Panc1 (cell line): ENCODE measurements around the gene COL11A1. TPM values are rescaled to one million over a fixed set of nuclear protein-coding genes. Genes with fewer than 3 reads are reported as not detected.

Source experiments
- ATAC-seq: fragments of 200-7000 bp; cut with Tn5 transposase; 2 replicates; pipeline ENCODE4 v1.9.1; 2020; ENCODE audit warnings: mild to moderate bottlenecking, moderate library complexity
- BruUV-seq: library from RNA; stranded (reverse); fragments of 400-500 nt; replicated peaks from 2 replicates; lab custom pipeline; 2021; lab: Mats Ljungman, UMichigan
- CTCF ChIA-PET: fragments of 300-600 bp; sonication (Branson Sonifier 250); formaldehyde crosslinking; loops from one replicate; lab custom pipeline; 2022; ENCODE audit warnings: antibody characterized with exemption; lab: Charles Lee
- POLR2A ChIA-PET: fragments of 300-600 bp; sonication (Branson Sonifier 250); formaldehyde crosslinking; loops from one replicate; lab custom pipeline; 2022; ENCODE audit warnings: antibody characterized with exemption; lab: Charles Lee
- DNase-seq: peaks from one replicate; pipeline ENCODE4 v3.0.0-alpha.2; 2010; ENCODE audit warnings: low read depth, low spot score
- H3K27ac ChIP-seq: 2 replicates; pipeline ENCODE4 v1.5.1; 2011; ENCODE audit warnings: mild to moderate bottlenecking, low read length, inconsistent platforms
- H3K27me3 ChIP-seq: fragments of 200-500 bp; sonication (Bioruptor generic); 2 replicates; pipeline ENCODE4 v1.6.0; 2014; ENCODE audit warnings: low read length, inconsistent platforms; ENCODE audit not compliant: control insufficient read depth, insufficient read depth
- H3K36me3 ChIP-seq: fragments of 200-500 bp; sonication (Bioruptor generic); 2 replicates; pipeline ENCODE4 v1.5.1; 2014; ENCODE audit warnings: inconsistent platforms, mild to moderate bottlenecking, low read length, moderate library complexity; ENCODE audit not compliant: control insufficient read depth, insufficient read depth
- H3K4me1 ChIP-seq: 2 replicates; pipeline ENCODE4 v1.5.1; 2011; ENCODE audit warnings: inconsistent platforms, mild to moderate bottlenecking, low read length, moderate library complexity; ENCODE audit not compliant: control insufficient read depth, insufficient read depth
- H3K4me3 ChIP-seq, 2 experiments: 2 replicates each; pipeline ENCODE4 v1.5.1; 2011 to 2012; ENCODE audit warnings: low read depth in 2 of 2, low read length in 2 of 2, mild to moderate bottlenecking in 2 of 2, inconsistent platforms in 1 of 2, moderate library complexity in 1 of 2
- H3K9me3 ChIP-seq: fragments of 200-500 bp; sonication (Bioruptor generic); 2 replicates; pipeline ENCODE4 v1.5.1; 2014; ENCODE audit warnings: low read depth, mild to moderate bottlenecking, inconsistent platforms, low read length, moderate library complexity; ENCODE audit not compliant: control insufficient read depth, insufficient read depth
- POLR2AphosphoS5 ChIP-seq: IDR thresholded peaks from 2 replicates; pipeline ENCODE4 v1.6.1; 2012; ENCODE audit warnings: mild to moderate bottlenecking, low read depth, low read length, moderate library complexity
- SIN3A ChIP-seq: IDR thresholded peaks from 2 replicates; pipeline ENCODE4 v1.6.1; 2012; ENCODE audit warnings: low read depth, mild to moderate bottlenecking, low read length, moderate library complexity, borderline replicate concordance; ENCODE audit not compliant: insufficient read depth
- TCF7L2 ChIP-seq: IDR thresholded peaks from 2 replicates; pipeline ENCODE4 v1.6.1; 2011; ENCODE audit warnings: mild to moderate bottlenecking, low read depth, low read length, inconsistent platforms
- in situ Hi-C: cut with HindIII; loops from 2 replicates; pipeline ENCODE4 v1.10.0; 2016; ENCODE audit warnings: low sequenced_read_pairs, low pct_unique_long_range_greater_than_20kb
- intact Hi-C: fragments of 100-400 bp; cut with micrococcal nuclease; formaldehyde crosslinking; loops from one replicate; pipeline ENCODE4 v1.10.0; 2022; ENCODE audit not compliant: unreplicated experiment
- total RNA-seq: library from RNA; stranded (reverse); gene quantifications from one replicate; pipeline ENCODE4 v1.2.1, GENCODE V29; 2021; ENCODE audit not compliant: unreplicated experiment
- TF ChIP-seq, protein P1 (sequence below): fragments of 450-650 bp; IDR thresholded peaks from 2 replicates; pipeline ENCODE4 v1.5.1; 2017; ENCODE audit warnings: mild to moderate bottlenecking
- TF ChIP-seq, protein P2 (sequence below), 2 experiments: IDR thresholded peaks; 2 replicates each; pipeline ENCODE4 v1.6.1; 2011 to 2012; ENCODE audit warnings: low read depth in 2 of 2, control low read depth in 1 of 2, low read length in 1 of 2, mild to moderate bottlenecking in 1 of 2, moderate library complexity in 1 of 2; ENCODE audit not compliant: insufficient read depth in 1 of 2

COL11A1 gene
- total RNA-seq, 1 experiment from 2014 or later, result 106 TPM

DNA sequence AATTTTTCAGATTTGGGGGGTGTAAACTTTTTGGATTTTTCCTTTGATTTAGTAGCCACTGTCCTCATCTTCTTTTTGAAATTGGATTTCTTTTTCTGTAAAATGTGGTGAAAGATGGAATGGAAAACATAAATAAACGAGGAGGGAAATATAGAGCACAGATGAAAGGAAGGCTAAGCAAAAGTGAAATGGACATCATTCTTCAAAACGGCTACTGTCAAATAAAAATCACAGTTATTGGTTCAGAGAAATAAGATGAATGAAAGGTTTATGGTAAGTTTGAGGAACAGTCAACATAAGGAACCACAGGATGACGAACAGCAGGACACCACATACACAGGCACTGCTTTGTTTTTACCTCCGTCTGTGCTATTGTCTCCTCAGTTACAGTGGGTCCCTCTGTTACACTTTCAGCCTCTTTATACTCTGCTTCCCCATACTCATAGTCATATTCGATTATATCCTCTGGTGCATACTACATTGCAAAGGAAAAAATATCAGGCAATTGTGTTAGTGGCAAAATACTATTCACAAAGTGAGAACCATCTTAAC is 82.4 kb downstream of the COL11A1 start:
- H3K27me3 ChIP-seq, result no peaks in the 10 kb centered on the region
- no peak overlapping the region for H3K27ac ChIP-seq
- no peak overlapping the region for H3K4me3 ChIP-seq
- H3K36me3 ChIP-seq, result no peaks in the 10 kb centered on the region; the same call in 1 of the 2 replicates
- POLR2A ChIA-PET, result no interaction called here
- TF ChIP-seq TCF7L2, result peak; percentile 70
- TF ChIP-seq, protein P1, sequence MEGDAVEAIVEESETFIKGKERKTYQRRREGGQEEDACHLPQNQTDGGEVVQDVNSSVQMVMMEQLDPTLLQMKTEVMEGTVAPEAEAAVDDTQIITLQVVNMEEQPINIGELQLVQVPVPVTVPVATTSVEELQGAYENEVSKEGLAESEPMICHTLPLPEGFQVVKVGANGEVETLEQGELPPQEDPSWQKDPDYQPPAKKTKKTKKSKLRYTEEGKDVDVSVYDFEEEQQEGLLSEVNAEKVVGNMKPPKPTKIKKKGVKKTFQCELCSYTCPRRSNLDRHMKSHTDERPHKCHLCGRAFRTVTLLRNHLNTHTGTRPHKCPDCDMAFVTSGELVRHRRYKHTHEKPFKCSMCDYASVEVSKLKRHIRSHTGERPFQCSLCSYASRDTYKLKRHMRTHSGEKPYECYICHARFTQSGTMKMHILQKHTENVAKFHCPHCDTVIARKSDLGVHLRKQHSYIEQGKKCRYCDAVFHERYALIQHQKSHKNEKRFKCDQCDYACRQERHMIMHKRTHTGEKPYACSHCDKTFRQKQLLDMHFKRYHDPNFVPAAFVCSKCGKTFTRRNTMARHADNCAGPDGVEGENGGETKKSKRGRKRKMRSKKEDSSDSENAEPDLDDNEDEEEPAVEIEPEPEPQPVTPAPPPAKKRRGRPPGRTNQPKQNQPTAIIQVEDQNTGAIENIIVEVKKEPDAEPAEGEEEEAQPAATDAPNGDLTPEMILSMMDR, result no peak
- BruUV-seq, result no TSS peak
- intact Hi-C loops (loop anchor here (2.0 kb wide), 1 partner anchor 41 kb away; no protein-coding TSS in a partner anchor), in situ Hi-C loops (no loop called here)
- no peaks in the 10 kb centered on the region for H3K9me3 ChIP-seq
- CTCF ChIA-PET, result no interaction called here
- H3K4me1 ChIP-seq, result no peaks in the 10 kb centered on the region; the same call in 1 of the 2 replicates
- ATAC-seq (no peak), DNase-seq (no peak)

DNA sequence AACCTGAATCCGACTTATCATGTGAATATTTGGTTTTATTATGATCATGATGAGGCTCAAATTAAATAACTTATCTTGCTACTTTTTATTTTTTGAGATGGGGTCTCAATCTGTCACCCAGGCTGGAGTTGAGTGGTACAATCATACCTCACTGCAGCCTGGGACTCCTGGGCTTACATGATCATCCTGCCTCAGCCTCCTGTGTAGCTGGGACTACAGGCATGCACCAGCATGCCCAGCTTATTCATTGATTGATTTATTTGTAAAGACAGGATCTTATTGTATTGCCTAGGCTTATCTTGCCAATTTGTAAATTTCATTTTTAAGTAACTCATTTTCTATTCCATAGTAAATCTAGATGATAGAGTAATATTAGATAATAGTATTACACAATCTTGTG is 84.3 kb downstream of the COL11A1 start:
- Histone ChIP-seq H3K9me3 (no peaks in the 10 kb centered on the region), H3K27ac (no peak overlapping the region), H3K36me3 (no peaks in the 10 kb centered on the region; the same call in 1 of the 2 replicates), H3K27me3 (no peaks in the 10 kb centered on the region), H3K4me3 (no peak overlapping the region), H3K4me1 (no peaks in the 10 kb centered on the region; the same call in 1 of the 2 replicates)
- ATAC-seq, result no peak
- TF ChIP-seq POLR2AphosphoS5 (no peak), TCF7L2 (no peak), SIN3A (no peak)
- TF ChIP-seq, protein P1, result no peak
- TF ChIP-seq, protein P2, sequence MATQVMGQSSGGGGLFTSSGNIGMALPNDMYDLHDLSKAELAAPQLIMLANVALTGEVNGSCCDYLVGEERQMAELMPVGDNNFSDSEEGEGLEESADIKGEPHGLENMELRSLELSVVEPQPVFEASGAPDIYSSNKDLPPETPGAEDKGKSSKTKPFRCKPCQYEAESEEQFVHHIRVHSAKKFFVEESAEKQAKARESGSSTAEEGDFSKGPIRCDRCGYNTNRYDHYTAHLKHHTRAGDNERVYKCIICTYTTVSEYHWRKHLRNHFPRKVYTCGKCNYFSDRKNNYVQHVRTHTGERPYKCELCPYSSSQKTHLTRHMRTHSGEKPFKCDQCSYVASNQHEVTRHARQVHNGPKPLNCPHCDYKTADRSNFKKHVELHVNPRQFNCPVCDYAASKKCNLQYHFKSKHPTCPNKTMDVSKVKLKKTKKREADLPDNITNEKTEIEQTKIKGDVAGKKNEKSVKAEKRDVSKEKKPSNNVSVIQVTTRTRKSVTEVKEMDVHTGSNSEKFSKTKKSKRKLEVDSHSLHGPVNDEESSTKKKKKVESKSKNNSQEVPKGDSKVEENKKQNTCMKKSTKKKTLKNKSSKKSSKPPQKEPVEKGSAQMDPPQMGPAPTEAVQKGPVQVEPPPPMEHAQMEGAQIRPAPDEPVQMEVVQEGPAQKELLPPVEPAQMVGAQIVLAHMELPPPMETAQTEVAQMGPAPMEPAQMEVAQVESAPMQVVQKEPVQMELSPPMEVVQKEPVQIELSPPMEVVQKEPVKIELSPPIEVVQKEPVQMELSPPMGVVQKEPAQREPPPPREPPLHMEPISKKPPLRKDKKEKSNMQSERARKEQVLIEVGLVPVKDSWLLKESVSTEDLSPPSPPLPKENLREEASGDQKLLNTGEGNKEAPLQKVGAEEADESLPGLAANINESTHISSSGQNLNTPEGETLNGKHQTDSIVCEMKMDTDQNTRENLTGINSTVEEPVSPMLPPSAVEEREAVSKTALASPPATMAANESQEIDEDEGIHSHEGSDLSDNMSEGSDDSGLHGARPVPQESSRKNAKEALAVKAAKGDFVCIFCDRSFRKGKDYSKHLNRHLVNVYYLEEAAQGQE (IDR thresholded peaks at IDR 0.05; ENCODE audit: insufficient read depth in 1 of 2, low read depth in 2 of 2, low read length in 1 of 2), result no peak
- in situ Hi-C loops, result no loop called here
- no peak for DNase-seq
- intact Hi-C loops, result loop anchor here (2.0 kb wide), 1 partner anchor 43 kb away; no protein-coding TSS in a partner anchor
- ChIA-PET CTCF (no interaction called here), POLR2A (no interaction called here)
- BruUV-seq, result no TSS peak
